HG02571 (cell line): ENCODE results near the gene GRIN2C.

Source experiments
- ATAC-seq: cut with Tn5 transposase; IDR thresholded peaks from one replicate; pipeline ENCODE4 v1.9.1; 2021; ENCODE audit warnings: mild to moderate bottlenecking, moderate library complexity; ENCODE audit not compliant: unreplicated experiment

GRIN2C gene

DNA sequence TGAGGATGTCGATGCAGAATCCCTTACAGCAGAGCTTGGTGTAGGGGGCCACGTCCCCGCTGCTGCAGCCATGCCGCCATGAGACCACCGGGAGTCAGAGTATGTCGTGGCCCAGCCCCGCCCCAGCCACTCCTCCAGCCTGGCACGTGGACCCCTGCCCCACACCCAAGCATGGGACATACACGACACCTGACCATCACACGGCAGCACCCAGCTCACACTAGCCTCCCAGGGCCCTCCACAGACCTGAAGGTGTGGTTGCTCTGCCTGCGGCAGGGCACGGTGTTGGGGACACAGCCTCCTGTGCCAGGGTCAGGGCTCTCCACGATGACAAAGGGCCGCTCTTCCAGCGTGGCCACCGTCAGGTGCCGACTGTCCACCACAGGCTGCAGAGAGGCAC is 9.4 kb downstream of the GRIN2C start:
- no peak for ATAC-seq

GRCh38 chr17:74848656-74849399 is 10.9 kb downstream of the GRIN2C start:
- ATAC-seq = no peak

GRCh38 chr17:74846621-74847020 is 13.1 kb downstream of the GRIN2C start:
- ATAC-seq = no peak

DNA sequence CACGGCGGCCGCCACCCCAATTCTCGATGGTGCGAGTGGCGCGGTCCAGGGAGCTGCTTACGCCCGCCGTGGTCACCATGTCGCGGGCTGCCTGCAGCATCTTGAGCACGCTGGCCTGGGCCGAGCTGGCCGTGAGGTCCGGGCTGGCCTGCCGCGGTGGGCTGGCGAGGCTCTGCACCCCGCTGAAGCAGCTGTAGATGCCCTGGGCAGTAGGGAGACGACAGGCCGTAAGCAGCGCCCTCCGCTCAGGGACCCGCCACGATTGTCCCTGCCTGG is 16.4 kb downstream of the GRIN2C start:
- no peak for ATAC-seq

DNA sequence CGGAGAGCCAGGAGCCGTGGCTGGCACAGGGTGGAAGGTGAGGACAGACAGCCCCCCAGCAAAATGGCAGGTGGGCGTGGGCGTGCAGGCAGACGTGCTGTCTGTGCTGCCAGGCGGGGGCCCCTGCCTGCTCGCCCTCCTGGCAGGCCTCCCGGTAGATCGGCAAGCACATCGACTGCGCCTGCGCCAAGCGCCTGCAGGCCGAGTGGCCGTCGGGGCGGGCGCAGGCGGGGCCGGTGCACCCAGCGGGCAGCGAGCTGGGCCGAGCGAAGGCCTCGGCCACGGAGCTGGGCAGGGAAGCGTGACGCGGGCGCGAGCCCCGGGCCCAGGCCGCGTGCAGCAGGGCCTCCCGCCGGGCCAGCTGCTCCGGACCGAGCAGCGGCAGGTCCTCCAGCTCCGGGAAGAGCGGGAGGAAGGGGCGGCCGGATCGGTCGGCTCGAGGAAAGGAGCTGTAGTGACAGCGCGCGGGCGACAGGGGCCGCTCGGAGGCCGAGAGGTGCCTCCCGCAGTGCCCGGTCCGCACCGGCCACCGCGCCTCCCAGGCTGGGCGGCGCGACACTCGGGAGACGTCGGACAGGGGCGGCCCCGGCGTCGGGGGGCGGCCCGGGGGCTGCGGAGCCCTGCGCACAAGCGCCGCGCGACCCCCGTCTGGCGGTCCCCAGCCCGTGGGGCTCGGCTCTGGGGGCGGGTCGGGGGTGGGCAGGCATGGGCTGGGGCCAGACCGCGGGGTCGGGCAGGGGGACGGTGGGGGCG is 16.9 kb downstream of the GRIN2C start:
- no peak for ATAC-seq

GRCh38 chr17:74842146-74842598 is 17.5 kb downstream of the GRIN2C start:
- ATAC-seq = no peak

DNA sequence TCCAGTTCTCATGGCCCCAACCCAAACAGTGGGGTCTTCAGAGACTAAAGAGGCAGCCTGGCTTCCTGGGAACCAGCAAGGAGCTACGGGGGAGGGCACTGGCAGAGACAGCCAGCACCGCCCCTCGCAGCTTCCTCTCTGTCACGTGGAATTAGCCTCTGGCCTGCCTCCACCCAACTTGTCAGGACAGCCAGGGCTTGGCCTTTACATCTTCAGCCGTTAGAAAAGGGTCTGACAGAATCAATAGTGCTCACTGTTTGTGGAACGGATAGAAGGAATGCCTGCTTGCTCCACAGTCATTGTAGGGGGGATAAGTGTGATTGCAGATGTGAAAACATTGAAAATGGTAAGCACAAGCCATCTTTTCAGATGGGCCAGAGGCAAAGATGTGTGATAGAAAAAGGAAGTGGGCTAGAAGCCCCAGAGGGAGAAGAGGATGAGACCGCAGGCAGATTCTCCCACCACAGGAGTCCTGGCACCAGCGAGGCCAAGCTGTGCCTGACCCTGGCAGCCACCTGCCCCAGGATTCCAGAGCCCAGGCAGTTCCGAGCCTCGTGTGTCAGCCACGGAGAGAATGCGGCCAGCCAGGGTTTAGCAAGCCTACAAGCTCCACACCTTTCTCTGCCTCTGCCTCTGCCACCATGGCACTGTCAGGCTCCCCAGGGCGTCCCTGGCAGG is 18.6 kb downstream of the GRIN2C start:
- no peak for ATAC-seq

- no peak for ATAC-seq
Measured at GRCh38 chr17:74839990-74840852, 19.5 kb downstream of the GRIN2C start.

- ATAC-seq = no peak
Measured at GRCh38 chr17:74838274-74838673, 21.4 kb downstream of the GRIN2C start.

DNA sequence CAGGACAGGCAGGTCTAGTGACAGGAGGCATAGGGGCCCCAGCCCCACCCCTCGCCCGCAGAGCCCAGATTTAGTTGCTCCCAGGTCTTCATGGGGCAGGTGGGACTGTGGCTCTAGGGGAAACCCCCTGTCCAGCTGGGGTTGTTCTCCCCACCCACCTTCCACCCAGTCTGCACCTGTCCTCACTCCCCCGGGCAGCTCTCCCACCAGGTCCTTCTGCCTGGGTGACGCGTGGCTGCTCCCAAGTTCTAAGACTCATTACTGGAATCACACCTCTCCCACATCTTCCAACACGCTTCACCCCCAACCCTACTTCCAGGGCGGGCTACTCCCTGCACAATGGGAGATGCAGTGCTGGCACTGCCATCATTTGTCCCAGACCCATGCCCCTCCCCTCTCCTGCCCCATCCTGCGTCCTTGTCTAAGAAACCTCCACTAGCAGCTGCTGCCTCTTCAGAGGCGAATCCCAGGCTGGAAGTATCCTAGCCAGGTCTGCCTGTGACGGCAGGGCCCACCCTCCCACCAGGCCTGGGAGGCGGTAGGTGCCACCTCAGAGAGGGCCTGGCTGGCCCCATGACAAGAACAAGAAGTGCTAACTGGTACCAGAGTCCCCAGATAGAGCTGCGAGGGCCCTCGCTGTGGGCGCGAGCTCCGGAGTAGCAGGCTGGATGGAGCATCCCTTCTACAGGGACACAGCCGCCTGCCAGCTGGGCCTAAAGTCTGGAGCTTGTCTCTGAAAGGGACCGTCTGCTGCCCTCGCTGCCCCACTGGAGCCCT is 22.8 kb downstream of the GRIN2C start:
- ATAC-seq = no peak

DNA sequence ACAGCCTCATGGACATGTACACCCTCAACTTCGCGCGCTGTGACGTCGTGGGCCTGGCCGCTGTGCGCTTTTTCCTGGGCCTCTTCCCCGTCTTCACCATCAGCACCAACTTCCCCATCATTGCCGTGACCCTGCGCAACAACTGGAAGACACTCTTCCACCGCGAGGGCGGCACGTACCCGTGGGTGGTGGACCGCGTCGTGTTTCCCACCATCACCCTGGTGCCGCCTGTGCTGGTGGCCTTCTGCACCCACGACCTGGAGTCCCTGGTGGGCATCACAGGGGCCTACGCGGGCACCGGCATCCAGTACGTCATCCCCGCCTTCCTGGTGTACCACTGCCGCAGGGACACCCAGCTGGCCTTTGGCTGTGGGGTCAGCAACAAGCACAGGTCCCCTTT is 23.5 kb downstream of the GRIN2C start:
- ATAC-seq = no peak

DNA sequence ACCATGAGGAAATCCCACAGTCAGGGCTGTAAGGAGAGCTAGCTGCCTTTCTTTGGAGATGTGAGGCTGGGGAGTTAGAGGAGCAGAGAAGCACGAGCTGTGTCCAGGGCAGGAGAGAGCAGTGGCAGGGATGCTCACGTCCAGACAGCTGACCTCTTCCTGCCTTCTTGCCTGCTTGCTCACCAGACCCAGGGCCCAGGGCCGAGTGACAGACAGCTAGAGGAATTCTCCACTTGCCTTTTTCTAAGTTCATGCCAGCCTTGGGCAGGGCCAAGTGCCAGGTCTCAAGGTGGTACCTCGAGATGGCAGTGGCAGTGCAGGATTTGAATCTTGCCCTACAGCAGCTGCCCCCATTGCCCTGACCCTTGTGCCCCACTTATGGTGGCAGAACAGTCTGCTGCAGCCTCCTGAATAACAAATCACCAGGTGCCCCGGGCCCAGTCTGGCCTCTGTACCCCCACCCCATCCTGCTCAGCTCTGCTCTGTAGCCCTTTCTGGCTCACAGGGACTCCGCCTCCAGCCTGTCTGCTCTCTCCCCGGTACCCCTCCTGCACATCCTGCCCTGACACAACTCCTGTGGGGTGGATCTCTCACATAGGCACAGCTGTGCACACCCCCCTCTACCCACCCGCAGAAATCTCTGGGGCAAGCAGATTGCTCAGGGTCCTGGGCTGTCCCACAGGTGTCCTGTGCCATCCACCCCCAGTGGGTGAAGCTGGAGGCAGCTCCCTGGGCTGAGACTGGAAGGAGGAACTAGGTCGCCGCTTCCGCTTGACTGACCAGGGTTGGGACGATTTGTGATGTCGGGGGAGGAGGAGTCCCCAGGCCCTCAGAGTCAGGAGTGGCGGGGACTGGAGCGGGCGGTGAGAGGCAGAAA is 25.9 kb downstream of the GRIN2C start:
- ATAC-seq = no peak

DNA sequence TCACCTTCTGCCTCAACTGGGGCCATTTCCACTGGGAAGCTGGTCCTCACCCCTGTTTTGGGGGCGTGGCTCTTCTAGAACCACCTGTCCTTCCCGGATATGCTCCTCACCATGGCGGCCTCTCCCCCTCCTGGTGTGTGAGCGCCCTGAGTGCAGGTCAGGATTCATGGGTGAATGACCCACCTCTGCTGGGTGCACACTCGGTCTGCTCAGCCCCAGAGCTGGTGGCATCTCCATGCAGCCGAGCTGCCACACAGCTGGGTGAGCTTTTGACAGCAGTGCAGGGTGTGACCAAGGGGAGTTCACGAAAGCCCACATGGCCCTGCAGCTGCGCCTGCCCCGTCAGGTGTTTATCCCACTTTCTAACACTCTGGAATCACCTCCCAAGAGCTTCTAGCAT is 27.3 kb downstream of the GRIN2C start:
- ATAC-seq = no peak

GRCh38 chr17:74831444-74832146 is 28.1 kb downstream of the GRIN2C start:
- ATAC-seq = no peak

DNA sequence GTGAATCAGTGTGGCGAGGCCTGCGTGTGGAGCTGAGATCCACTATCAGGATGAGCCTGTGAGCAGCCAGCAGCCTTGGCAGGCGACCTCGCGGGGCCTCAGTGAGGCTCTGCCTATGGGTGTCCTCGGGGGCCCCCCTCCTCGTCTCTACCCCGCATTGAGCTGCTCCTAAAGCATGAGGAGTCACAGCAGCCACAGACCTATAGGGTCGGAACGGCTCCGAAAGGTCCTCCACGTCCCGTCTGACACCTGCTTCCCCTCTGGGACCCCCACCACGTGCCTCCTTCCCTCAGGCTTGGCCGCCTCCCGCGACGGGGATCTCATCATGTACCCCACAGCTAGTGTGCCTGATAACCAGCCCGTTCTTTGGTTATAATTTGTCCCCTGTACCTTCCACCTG is 28.8 kb downstream of the GRIN2C start:
- no peak for ATAC-seq

DNA sequence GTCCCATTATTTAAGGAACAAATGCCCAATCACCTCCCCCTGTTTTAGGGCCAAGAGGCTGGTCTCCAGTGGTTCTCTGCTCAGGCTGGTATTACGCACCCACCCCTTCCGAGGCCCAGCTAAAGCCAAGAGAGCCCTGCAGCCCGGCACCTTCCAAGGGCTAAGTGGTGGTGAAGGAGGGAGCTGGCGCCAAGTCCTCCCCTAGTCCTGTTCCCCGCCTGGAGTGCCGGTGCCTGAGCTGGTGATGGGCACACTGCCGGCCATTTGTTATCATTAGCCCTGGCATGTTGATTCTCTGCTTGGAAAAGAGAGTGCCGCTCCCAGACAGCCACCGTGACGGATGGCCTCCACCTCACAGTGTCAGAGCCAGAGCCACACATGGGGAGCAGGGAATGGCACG is 31.9 kb downstream of the GRIN2C start:
- no peak for ATAC-seq

- no peak for ATAC-seq
Measured at GRCh38 chr17:74825952-74826719, 33.5 kb downstream of the GRIN2C start.
